Testis (tissue), 2 donors: Measurements from ENCODE around the gene SLC9A9.

Experiments used
- CTCF ChIP-seq, 3 experiments: fragments of 450-650 bp in 2 of 3; fragments of 200-600 bp in 1 of 3; sonication (generic) in 1 of 3; IDR thresholded peaks; one replicate each; pipeline ENCODE4 v1.5.1; 2016 to 2019; ENCODE audit warnings: antibody characterized with exemption in 3 of 3, mild to moderate bottlenecking in 2 of 3, moderate library complexity in 1 of 3
- POLR2A ChIP-seq: fragments of 450-650 bp; IDR thresholded peaks from one replicate; pipeline ENCODE4 v1.6.1; 2017; ENCODE audit warnings: antibody characterized with exemption, mild to moderate bottlenecking, moderate library complexity

- TF ChIP-seq CTCF (IDR thresholded peaks at IDR 0.05) (no peak), POLR2A (no peak)
Observed at GRCh38 chr3:143731320-143731719, 116.9 kb downstream of the SLC9A9 start.
